ENCODE data around the gene USP5. TPM values are rescaled to one million over a fixed set of nuclear protein-coding genes. Genes with fewer than 3 reads are reported as not detected.

The USP5 gene
- total and polyA plus RNA-seq, 9 donors: 13.9 to 84.3 (median 54.9) TPM

- intact Hi-C loops (cut with DNase I): no loop called here
- DNase-seq: no peak
- H3K27me3 ChIP-seq: no peaks in the 10 kb centered on the region
- TF ChIP-seq EP300 (IDR thresholded peaks at IDR 0.05): no peak
- 85 to 86% (median 86%) methylated on average over 26 of the region's 26 CpGs for WGBS, 3 donors
- H3K36me3 ChIP-seq: no peaks in the 10 kb centered on the region
- no peaks in the 10 kb centered on the region for H3K9me3 ChIP-seq
- H3K4me3 ChIP-seq: no peak overlapping the region
- H3K4me1 ChIP-seq (ENCODE audit: insufficient read depth): no peaks in the 10 kb centered on the region
- no peak overlapping the region for H3K27ac ChIP-seq
These were observed 14.4 kb upstream of the USP5 start for GRCh38 chr12:6837370-6838060.

- TF ChIP-seq CTCF (IDR thresholded peaks at IDR 0.05) (no peak), POLR2A (IDR thresholded peaks at IDR 0.05) (no peak), EP300 (IDR thresholded peaks at IDR 0.05) (no peak)
- H3K9me3 ChIP-seq: no peaks in the 10 kb centered on the region
- H3K27ac ChIP-seq: no peak overlapping the region
- H3K36me3 ChIP-seq: no peaks in the 10 kb centered on the region
- intact Hi-C loops (cut with DNase I): no loop called here
- 84 to 89% (median 85%) methylated on average over 16 of the region's 16 CpGs for WGBS, 3 donors
- no peak for DNase-seq
- H3K27me3 ChIP-seq: no peaks in the 10 kb centered on the region
- no peaks in the 10 kb centered on the region for H3K4me1 ChIP-seq (ENCODE audit: insufficient read depth)
- no peak overlapping the region for H3K4me3 ChIP-seq
These were observed 13.1 kb upstream of the USP5 start for GRCh38 chr12:6838854-6839253.

GRCh38 chr12:6839482-6840201 is 12.3 kb upstream of the USP5 start:
- Histone ChIP-seq H3K9me3 (no peaks in the 10 kb centered on the region), H3K4me1 (ENCODE audit: insufficient read depth) (no peaks in the 10 kb centered on the region), H3K27ac (no peak overlapping the region), H3K27me3 (no peaks in the 10 kb centered on the region), H3K36me3 (no peaks in the 10 kb centered on the region), H3K4me3 (no peak overlapping the region)
- TF ChIP-seq CTCF (IDR thresholded peaks at IDR 0.05) (no peak), EP300 (IDR thresholded peaks at IDR 0.05) (no peak)
- WGBS, 3 donors: 72 to 78% (median 73%) methylated on average over 10 of the region's 10 CpGs
- DNase-seq: no peak
- intact Hi-C loops (cut with DNase I): no loop called here

GRCh38 chr12:6840330-6840729 is 11.6 kb upstream of the USP5 start:
- TF ChIP-seq POLR2A (IDR thresholded peaks at IDR 0.05): no peak
- no peak for TF ChIP-seq EP300 (IDR thresholded peaks at IDR 0.05)
- TF ChIP-seq CTCF (IDR thresholded peaks at IDR 0.05): no peak
- H3K4me3 ChIP-seq: no peak overlapping the region
- no peak overlapping the region for H3K27ac ChIP-seq
- H3K27me3 ChIP-seq: no peaks in the 10 kb centered on the region
- intact Hi-C loops (cut with DNase I): no loop called here
- DNase-seq: no peak
- no peaks in the 10 kb centered on the region for H3K4me1 ChIP-seq (ENCODE audit: insufficient read depth)
- H3K36me3 ChIP-seq: no peaks in the 10 kb centered on the region
- WGBS, 3 donors: 53 to 55% (median 55%) methylated on average over 1 of the region's 1 CpG
- no peaks in the 10 kb centered on the region for H3K9me3 ChIP-seq
